Stomach (tissue), 4 donors: ENCODE measurements around the gene HTR3C.

Experiments
- EP300 ChIP-seq: sonication (generic); formaldehyde crosslinking; IDR thresholded peaks from one replicate; pipeline ENCODE4 v1.6.1; 2017; ENCODE audit warnings: antibody characterized with exemption
- TF ChIP-seq, protein P1 (sequence below), 7 experiments: fragments of 450-650 bp in 4 of 7; fragments of 200-600 bp in 3 of 7; sonication (generic) in 3 of 7; IDR thresholded peaks; one replicate each; pipeline ENCODE4 v1.5.1; 2016 to 2019; ENCODE audit warnings: antibody characterized with exemption in 7 of 7, control low read depth in 2 of 7, mild to moderate bottlenecking in 1 of 7

DNA sequence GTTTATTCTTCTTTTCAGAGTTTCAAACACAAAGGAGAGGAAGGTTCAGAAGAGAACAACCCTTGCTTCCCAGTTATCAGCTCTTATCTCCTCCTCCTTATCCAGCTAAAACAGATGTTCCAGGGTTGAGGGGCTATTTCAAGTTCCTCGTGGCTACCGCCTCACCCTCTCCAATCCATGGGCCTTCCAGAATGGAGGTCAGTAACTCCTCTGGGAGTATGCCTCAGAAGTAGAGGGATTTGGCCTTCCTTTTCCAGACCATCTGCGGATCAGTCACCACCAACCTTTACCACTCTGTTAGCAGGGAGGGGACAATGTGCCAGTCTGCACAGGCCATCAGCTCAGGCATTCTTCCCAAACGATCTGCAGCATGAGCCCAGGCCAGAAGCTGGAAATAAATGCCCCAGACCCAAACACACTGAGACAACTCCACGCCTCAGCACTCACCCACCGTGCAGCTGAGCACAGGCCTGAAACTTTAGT is 14.8 kb downstream of the HTR3C start:
- TF ChIP-seq, protein P1, sequence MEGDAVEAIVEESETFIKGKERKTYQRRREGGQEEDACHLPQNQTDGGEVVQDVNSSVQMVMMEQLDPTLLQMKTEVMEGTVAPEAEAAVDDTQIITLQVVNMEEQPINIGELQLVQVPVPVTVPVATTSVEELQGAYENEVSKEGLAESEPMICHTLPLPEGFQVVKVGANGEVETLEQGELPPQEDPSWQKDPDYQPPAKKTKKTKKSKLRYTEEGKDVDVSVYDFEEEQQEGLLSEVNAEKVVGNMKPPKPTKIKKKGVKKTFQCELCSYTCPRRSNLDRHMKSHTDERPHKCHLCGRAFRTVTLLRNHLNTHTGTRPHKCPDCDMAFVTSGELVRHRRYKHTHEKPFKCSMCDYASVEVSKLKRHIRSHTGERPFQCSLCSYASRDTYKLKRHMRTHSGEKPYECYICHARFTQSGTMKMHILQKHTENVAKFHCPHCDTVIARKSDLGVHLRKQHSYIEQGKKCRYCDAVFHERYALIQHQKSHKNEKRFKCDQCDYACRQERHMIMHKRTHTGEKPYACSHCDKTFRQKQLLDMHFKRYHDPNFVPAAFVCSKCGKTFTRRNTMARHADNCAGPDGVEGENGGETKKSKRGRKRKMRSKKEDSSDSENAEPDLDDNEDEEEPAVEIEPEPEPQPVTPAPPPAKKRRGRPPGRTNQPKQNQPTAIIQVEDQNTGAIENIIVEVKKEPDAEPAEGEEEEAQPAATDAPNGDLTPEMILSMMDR (IDR thresholded peaks at IDR 0.05), result no peak
- no peak for TF ChIP-seq EP300
